GM18517 (cell line): ENCODE measurements around the gene ZNF821.
"Not testable (repeated sequence)": the region's sequence is repeated elsewhere in the genome, so short reads cannot be mapped to it uniquely, and the experiment has no call there.

Source experiments
- ATAC-seq: cut with Tn5 transposase; IDR thresholded peaks from one replicate; pipeline ENCODE4 v1.9.1; 2021; ENCODE audit warnings: mild to moderate bottlenecking, moderate library complexity; ENCODE audit not compliant: unreplicated experiment

ZNF821 gene

DNA sequence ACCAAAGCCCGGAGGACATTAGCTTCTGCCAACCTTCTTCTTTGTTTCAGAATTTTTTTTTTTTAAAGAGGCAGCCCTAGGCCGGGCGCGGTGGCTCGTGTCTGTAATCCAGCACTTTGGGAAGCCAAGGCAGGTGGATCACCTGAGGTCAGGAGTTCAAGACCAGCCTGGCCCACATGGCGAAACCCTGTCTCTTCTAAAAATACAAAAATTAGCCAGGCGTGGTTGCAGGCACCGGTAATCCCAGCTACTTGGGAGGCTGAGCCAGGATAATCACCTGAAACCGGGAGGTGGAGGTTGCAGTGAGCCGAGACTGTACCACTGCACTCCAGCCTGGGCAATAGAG lies 66.9 kb downstream of the ZNF821 start:
- not testable (repeated sequence) for ATAC-seq

DNA sequence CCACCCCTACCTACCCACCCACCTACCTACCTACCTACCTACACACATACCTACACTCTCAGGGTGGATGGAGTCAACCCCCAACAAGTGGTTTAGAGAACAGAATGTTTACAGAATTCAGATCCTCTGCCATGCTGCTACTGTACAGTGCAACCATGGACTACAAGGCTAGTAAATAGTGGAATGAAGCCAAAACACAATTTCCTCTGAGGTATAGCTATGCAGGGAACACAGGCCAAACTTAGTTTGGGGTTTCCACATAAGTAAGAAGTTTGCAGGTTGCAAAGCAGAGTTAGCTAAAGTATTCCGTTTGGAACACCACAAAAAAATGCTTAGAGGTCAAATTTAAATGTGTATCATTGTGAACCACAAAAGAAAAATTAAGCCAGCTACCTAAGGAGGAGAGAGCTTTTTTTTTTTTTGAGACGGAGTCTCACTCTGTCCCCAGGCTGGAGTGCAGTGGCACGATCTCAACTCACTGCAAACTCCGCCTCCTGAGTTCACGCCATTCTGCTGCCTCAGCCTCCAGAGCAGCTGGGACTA lies 72.7 kb downstream of the ZNF821 start:
- ATAC-seq, result no peak

DNA sequence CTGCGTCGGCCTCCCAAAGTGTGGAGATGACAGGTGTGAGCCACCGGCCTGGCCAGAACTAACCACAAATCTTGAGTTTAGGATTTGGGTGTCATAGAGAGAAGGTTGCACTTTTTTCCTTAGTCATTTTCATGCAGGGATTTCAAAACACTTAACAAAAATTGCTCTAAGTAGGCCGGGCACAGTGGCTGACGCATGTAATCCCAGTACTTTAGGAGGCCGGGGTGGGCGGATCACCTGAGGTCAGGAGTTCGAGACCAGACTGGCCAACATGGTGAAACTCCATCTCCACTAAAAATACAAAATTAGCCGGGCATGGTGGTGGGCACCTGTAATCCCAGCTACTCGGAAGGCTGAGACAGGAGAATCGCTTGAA lies 73.8 kb downstream of the ZNF821 start:
- not testable (repeated sequence) for ATAC-seq
